Activated gamma-delta T cell treated with anti-CD3 and anti-CD28 coated beads, Interleukin-2, amount 50 U/mL, for 16 hours (primary cell): Measurements from ENCODE around the gene OR10A7.
A peak's percentile ranks its signal among the peaks of the same experiment; 100 is the strongest.
"Not testable (repeated sequence)": the region's sequence is repeated elsewhere in the genome, so short reads cannot be mapped to it uniquely, and the experiment has no call there.

Experiments
- DNase-seq: peaks from one replicate; pipeline ENCODE4 v3.0.0-alpha.2; 2020; ENCODE audit warnings: low read depth

Gene OR10A7, protein sequence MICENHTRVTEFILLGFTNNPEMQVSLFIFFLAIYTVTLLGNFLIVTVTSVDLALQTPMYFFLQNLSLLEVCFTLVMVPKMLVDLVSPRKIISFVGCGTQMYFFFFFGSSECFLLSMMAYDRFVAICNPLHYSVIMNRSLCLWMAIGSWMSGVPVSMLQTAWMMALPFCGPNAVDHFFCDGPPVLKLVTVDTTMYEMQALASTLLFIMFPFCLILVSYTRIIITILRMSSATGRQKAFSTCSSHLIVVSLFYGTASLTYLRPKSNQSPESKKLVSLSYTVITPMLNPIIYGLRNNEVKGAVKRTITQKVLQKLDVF

DNA sequence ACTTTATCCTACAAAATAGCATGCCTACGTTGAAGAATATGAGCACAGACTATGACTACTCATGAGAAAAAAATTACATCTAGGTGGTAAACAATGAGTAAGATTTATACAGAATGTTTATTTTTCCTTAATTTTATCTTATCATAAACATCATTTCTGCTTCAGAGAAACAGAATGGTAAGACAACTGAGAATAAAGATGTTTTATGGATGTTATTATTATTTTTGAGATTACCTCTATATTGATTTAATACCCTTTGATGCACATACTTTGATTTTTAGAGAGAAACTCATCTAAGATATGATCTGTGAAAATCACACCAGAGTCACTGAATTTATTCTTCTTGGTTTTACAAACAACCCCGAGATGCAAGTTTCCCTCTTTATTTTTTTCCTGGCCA, at the start of gene OR10A7:
Gene OR10A7, plus strand, starts transcription at position 301 of the 400 bp plus-strand sequence. Its CDS starts 0 bp downstream, at position 301.
- DNase-seq, result no peak

DNA sequence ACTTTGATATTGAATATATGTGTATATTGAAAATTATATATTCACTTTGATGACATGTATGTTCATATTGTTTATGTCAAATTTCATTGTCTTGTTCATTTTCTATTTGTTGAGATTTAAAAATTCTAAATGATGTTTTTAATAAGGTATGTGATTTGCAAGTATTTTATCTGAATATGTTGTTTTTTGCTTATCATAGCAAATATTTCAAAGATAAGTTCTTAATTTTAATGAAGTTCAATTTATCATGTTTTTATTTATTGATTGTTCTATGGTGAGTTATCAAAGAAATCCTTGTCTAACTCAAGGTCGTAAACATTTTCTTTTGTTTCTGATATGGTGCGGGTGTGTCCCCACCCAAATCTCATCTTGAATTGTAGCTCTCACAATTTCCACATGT, 49.4 kb upstream of the OR10A7 start:
- no peak for DNase-seq

DNA sequence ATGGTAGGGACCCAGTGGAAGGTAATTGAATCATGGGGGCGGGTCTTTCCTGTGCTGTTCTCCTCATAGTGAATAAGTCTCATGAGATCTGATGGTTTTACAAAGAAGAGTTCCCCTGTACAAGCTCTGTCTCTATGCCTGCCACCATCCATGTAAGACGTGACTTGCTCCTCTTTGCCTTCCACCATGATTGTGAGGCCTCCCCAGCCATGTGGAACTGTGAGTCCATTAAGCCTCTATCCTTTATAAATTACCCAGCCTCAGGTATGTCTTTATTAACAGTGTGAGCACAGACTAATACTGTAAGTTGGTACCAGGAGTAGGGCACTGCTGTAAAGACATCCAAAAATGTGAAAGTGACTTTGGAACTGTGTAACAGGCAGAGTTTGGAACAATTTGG, 49.0 kb upstream of the OR10A7 start:
- not testable (repeated sequence) for DNase-seq

DNA sequence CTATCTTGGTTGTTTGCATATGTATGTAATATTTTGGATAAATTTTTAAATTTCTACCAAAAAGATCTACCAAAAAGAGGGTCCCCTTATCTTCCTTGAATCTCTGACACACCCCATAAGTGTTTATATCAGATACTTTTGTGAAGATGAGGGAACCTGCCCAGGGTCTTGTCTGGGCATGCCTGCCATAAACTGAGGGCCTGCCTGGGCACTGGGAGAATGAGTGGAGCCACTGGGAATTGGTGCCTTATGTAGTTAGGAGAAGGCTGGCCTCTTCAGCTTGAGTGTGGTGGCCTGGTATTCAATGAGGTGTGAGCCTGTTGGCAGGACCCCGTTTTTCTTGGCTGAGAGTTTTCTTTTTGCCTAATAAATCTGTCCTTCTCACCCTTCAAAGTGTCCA, 48.1 kb upstream of the OR10A7 start:
- no peak for DNase-seq

DNA sequence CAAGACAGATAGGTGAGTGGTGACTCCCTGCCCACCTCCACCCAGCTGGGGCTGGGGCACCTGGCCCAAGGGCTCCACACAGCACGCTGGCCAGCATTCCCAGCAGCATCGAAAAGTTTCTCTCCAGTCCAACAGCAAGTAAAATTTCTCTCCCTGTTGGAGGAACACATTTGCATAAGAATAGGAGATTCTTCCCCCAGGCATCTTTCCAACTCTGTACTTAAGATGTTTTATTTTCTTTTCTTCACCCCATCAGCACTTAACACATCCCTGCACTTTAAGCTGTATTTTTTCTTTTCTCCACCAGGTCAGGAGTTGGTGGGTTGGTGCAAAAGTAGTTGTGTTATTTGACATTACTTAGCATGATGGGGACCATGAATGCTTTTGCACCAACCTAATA, 47.4 kb upstream of the OR10A7 start:
- DNase-seq, result no peak

DNA sequence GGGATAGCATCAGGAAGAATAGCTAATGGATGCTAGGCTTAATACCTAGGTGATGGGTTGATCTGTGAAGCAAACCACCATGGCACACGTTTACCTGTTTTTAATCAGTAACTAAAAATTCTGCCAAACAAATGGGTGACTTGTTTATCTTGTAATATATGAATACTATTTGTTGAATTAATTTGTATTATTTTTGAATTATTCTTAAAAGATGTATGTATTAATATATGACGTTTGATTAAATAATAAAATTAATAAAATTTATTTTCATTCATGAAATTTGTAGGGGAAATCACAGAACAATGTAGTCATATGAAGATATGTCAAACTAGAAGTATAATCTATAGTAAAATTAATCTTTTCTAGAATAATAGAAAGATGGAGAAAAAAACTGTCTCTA, 32.3 kb upstream of the OR10A7 start:
- DNase-seq, result no peak

DNA sequence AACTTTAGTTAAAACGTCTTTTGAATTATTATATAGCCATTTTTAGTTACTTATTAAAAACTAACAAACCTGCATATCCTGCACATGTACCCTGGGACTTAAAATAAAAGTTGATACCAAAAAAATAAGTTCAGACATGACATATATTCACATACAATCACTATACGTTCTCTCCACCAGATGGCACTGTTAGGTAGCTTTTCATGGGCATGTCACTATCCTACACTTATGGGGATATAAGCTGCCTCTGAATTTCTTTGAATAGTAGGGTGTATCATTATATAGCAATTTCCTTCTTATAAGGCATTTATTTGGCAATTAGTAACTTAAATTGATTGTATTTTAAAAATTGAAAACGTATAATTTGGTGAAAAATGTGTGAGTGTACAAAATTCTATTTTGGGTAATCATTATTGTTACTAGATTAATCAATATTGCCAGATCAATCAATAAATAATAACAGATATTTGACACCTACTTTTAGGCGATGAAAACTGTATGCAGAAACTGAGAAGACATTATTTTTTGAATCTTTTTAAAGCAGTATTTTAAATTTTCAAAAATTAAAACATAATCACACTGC, 31.8 kb upstream of the OR10A7 start:
- DNase-seq, result peak; percentile 4

DNA sequence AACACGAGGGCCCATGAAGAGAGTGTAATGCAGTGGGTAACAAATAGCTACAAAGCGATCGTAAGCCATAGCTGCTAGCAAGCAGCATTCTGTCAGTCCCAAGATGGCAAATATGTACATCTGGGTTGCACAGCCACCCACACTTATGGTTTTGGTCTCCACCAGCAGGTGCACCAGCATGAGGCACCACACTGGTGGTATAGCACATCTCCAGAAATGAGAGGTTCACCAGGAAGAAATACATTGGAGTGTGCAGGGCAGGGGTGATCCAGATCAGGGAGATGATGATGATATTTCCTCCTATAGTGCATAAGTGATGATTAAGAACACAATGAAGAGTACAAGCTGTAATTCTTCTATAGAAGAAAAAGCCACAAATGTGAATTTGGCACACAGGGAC, 26.4 kb upstream of the OR10A7 start:
- DNase-seq, result no peak

DNA sequence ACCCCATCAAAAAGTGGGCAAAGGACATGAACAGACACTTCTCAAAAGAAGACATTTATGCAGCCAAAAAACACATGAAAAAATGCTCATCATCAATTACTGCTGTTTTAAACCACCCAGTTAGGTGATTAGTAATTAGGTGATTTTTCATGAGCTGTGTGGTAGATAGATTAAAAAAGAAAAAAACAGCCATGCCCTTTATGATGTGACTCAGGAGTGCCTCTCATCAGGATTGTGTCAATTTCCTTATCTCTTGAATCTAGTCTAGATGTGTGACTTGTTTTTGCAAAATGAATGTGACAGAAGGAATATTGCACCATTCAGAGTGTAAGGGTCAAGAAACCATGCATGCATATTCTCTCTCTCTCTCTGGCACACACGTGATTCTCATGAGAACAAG, 5.7 kb downstream of the OR10A7 start:
- DNase-seq, result no peak

DNA sequence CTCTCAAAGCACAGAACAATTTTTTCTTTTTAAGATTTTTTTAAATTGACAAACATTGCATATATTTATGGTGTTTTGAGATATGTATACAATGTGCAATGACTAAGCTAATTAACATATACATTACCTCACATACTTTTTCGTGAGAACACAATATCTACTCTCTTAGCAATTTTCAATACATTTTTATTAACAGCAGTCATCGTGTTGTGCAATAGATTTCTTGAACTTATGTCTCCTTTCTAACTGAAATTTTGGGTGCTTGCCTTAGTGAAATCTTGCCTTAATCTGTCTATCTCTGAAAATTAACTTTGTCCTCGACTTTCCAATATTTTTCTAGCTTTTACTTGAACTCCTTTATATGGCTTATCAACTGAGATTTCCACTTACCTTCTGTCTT, 6.8 kb downstream of the OR10A7 start:
- no peak for DNase-seq

DNA sequence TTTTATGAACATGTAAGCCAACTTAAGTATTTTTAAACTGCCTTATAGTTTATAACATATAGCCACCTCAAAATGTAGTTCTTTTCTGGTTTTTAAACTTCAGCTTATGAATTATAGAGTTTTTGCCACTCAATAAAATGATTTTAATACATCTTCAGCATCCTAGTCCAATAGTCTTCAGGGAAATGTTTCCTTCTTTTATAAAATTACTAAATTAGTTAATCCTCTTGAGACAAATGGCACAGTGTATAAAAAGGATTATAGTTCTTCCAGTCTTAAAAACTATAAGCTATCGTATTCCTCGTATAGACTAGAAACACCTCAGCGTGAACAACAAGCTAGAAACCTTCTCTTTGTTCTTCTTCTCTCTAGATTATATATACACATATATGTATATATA, 23.5 kb downstream of the OR10A7 start, which contains the start of gene OR6C74:
Gene OR6C74, plus strand, starts transcription at position 301 of the 400 bp plus-strand sequence. CDS start 2,679 bp downstream, outside the sequence.
- DNase-seq, result no peak

DNA sequence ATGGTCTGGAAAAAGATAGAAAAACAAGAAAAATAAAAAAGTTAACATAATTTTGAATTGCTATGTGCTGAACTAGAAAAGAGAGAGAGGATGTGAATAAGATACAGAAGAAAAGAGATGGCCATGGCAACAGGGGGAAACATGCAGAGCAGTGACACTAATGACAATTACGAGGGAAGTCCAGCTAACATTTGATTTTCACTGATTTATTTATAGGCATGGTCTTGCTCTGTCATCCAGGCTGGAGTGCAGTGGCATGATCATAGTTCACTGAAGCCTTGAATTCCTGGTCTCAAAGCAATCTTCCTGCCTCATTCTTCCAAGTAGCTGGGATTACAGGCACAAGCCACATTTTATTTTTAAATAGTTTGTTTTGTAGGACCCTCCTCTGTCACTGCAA, 25.3 kb downstream of the OR10A7 start:
- DNase-seq, result no peak

DNA sequence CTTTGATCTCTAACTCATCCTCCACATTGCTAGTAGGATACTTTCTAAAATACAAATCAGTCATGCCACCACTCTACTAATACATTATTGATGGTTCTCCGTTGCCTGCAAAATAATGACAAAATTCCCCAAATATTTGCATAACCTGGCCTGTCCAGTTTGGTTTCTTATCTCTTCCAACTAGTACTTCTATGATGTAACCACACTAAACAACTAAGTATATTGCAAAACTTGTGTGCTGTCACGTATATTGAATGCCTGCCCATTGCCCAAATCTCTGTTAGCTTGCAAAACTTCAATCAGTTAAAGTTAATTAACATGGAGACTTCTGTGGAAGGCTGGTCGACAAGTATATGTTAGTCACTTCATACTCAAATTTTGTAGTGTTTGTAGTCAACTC, 30.1 kb downstream of the OR10A7 start:
- DNase-seq, result no peak

DNA sequence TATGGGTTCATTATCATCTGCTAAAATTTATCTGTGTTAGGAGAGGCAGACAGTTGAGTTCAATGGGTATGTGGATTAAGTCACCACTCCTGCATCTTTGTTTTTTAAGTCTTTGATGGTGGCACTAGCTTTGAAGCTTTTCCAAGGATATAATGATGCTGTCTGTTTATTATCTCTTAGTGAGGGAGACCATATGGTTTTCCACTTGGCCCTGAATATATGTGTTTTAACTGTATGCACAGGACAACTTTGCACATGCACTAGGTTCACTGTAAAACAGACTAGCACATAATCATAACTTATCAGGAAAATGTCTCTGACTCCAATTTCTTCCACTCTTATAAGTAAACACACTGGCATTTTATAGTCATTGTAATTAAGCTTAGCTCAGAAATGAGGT, 32.5 kb downstream of the OR10A7 start:
- no peak for DNase-seq

DNA sequence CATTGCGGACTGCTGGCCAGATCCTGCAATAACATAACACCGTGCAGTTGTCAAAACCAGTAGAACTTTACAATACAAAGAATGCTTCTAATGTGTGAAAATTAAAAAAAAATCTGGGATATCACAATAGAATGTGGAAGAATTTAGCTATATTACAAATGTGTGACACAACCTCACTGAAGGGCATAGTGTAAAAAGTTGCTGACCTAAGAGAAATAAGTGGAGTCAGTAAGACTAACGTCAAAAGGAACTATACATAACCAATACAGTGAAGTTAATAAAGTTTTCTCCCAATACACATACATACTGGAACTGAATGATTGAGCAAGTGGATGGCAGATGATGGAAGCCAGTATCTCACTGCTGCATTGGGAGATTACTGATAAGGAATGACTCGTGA, 36.0 kb downstream of the OR10A7 start:
- DNase-seq, result no peak

DNA sequence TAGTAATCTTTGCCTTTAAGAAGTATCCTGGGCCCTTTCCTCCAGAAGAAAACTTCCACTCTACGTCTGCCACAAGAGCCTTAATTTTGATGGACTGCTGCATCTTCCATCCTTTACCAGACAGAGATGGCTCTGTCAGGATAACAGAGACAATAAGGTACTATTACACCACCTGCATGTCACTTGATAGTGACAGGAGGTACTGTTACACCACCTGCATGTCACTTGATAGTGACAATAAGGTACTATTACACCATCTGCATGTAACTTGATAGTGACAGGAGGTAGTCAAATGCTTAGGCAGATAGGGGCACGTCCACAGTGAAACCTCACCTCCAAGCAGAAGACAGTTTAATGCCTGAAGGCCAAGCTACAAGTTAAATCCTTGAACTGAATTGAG, 37.5 kb downstream of the OR10A7 start:
- no peak for DNase-seq
